Eye (tissue), 1 donor: ENCODE data around the gene GNAT3.

Source experiments
- DNase-seq: peaks from one replicate; pipeline ENCODE4 v3.0.0-alpha.2; 2015

GNAT3 gene

GRCh38 chr7:80460857-80461256 lies 51.0 kb downstream of the GNAT3 start:
- no peak for DNase-seq

- no peak for DNase-seq
Observed at GRCh38 chr7:80459776-80460510, 51.9 kb downstream of the GNAT3 start.

GRCh38 chr7:80458822-80459725 lies 52.8 kb downstream of the GNAT3 start:
- DNase-seq: no peak

GRCh38 chr7:80453699-80454340 lies 58.0 kb downstream of the GNAT3 start:
- DNase-seq: peak; percentile 68

GRCh38 chr7:80450621-80451308 lies 61.1 kb downstream of the GNAT3 start:
- DNase-seq: no peak

- DNase-seq: no peak
Observed at GRCh38 chr7:80449836-80450235, 62.0 kb downstream of the GNAT3 start.

GRCh38 chr7:80445351-80445750 lies 66.5 kb downstream of the GNAT3 start:
- no peak for DNase-seq

- DNase-seq: no peak
Observed at GRCh38 chr7:80444811-80445210, 67.1 kb downstream of the GNAT3 start.

- no peak for DNase-seq
Observed at GRCh38 chr7:80443325-80443724, 68.5 kb downstream of the GNAT3 start.

GRCh38 chr7:80440883-80441282 lies 71.0 kb downstream of the GNAT3 start:
- no peak for DNase-seq

GRCh38 chr7:80439894-80440821 lies 71.7 kb downstream of the GNAT3 start:
- DNase-seq: peak; percentile 15

- DNase-seq: no peak
Observed at GRCh38 chr7:80435521-80435920, 76.3 kb downstream of the GNAT3 start.

- no peak for DNase-seq
Observed at GRCh38 chr7:80434047-80434446, 77.8 kb downstream of the GNAT3 start.

GRCh38 chr7:80432166-80432565 lies 79.7 kb downstream of the GNAT3 start:
- DNase-seq: no peak

GRCh38 chr7:80429181-80429580 lies 82.7 kb downstream of the GNAT3 start:
- no peak for DNase-seq

GRCh38 chr7:80428161-80429054 lies 83.5 kb downstream of the GNAT3 start:
- DNase-seq: peak; percentile 53

- no peak for DNase-seq
Observed at GRCh38 chr7:80427218-80427617, 84.6 kb downstream of the GNAT3 start.

GRCh38 chr7:80420876-80421275 lies 91.0 kb downstream of the GNAT3 start:
- no peak for DNase-seq

GRCh38 chr7:80417211-80417793 lies 94.6 kb downstream of the GNAT3 start:
- DNase-seq: no peak

- peak; percentile 17 for DNase-seq
Observed at GRCh38 chr7:80415522-80415921, 96.3 kb downstream of the GNAT3 start.
